Mesenchymal stem cell (in vitro differentiated cells and primary cell): ENCODE data around the gene PDGFRA.

Experiments used
- DNase-seq: peaks from one replicate; pipeline ENCODE4 v3.0.0-alpha.2; 2013
- H2AFZ ChIP-seq: one replicate; pipeline ENCODE4 v1.6.1; 2013; ENCODE audit warnings: low read depth, mild to moderate bottlenecking, control low read depth, inconsistent platforms, low read length, moderate library complexity
- H2AK5ac ChIP-seq: 2 replicates; pipeline ENCODE4 v1.6.1; 2013; ENCODE audit warnings: low read length, moderate library complexity, mild to moderate bottlenecking, inconsistent platforms; ENCODE audit not compliant: severe bottlenecking
- H2BK120ac ChIP-seq: one replicate; pipeline ENCODE4 v1.6.1; 2013; ENCODE audit warnings: low read depth, mild to moderate bottlenecking, inconsistent platforms, low read length, moderate library complexity
- H2BK12ac ChIP-seq, 2 experiments: one replicate each; pipeline ENCODE4 v1.6.1; 2013; ENCODE audit warnings: inconsistent platforms in 2 of 2, low read length in 2 of 2, mild to moderate bottlenecking in 2 of 2, moderate library complexity in 2 of 2, control low read depth in 1 of 2
- H2BK15ac ChIP-seq: one replicate; pipeline ENCODE4 v1.6.1; 2013; ENCODE audit warnings: mild to moderate bottlenecking, low read depth, inconsistent platforms; ENCODE audit not compliant: poor library complexity, severe bottlenecking
- H2BK5ac ChIP-seq: 2 replicates; pipeline ENCODE4 v1.6.1; 2013; ENCODE audit warnings: low read depth, mild to moderate bottlenecking, low read length, control low read depth, inconsistent platforms; ENCODE audit not compliant: poor library complexity, severe bottlenecking
- H3K14ac ChIP-seq, 2 experiments: one replicate each; pipeline ENCODE4 v1.6.1; 2013; ENCODE audit warnings: inconsistent platforms in 2 of 2, low read length in 2 of 2, control low read depth in 1 of 2, mild to moderate bottlenecking in 1 of 2, moderate library complexity in 1 of 2
- H3K18ac ChIP-seq, 2 experiments: one replicate each; pipeline ENCODE4 v1.6.1; 2013; ENCODE audit warnings: inconsistent platforms in 2 of 2, low read length in 2 of 2, control low read depth in 1 of 2, low read depth in 1 of 2, mild to moderate bottlenecking in 1 of 2
- H3K23ac ChIP-seq, 2 experiments: one replicate each; pipeline ENCODE4 v1.6.1; 2013; ENCODE audit warnings: inconsistent platforms in 2 of 2, low read length in 2 of 2, mild to moderate bottlenecking in 2 of 2, moderate library complexity in 2 of 2, control low read depth in 1 of 2
- H3K27ac ChIP-seq: 2 replicates; pipeline ENCODE4 v1.5.1; 2013; ENCODE audit warnings: mild to moderate bottlenecking, moderate library complexity, low read length, control low read depth, inconsistent platforms; ENCODE audit not compliant: poor library complexity, severe bottlenecking
- H3K27me3 ChIP-seq, 2 experiments: 2 replicates each; pipeline versions ENCODE4 v1.6.1 to v1.7.0; 2013; ENCODE audit warnings: low read length in 2 of 2, mild to moderate bottlenecking in 2 of 2, moderate library complexity in 2 of 2, control low read depth in 1 of 2, inconsistent platforms in 1 of 2; ENCODE audit not compliant: control insufficient read depth in 1 of 2, insufficient read depth in 1 of 2
- H3K36me3 ChIP-seq, 2 experiments: 2 replicates each; pipeline versions ENCODE4 v1.6.1 to v1.7.0; 2013; ENCODE audit warnings: low read length in 2 of 2, control low read depth in 1 of 2, inconsistent platforms in 1 of 2, low read depth in 1 of 2, mild to moderate bottlenecking in 1 of 2; ENCODE audit not compliant: insufficient read depth in 2 of 2, control insufficient read depth in 1 of 2
- H3K4ac ChIP-seq, 2 experiments: one replicate each; pipeline ENCODE4 v1.6.1; 2013; ENCODE audit warnings: inconsistent platforms in 2 of 2, low read length in 2 of 2, mild to moderate bottlenecking in 2 of 2, moderate library complexity in 2 of 2, control low read depth in 1 of 2, low read depth in 1 of 2
- H3K4me1 ChIP-seq: 2 replicates; pipeline ENCODE4 v1.6.1; 2013; ENCODE audit warnings: low read depth, low read length, control low read depth; ENCODE audit not compliant: control insufficient read depth, insufficient read depth
- H3K4me2 ChIP-seq: 2 replicates; pipeline ENCODE4 v1.6.1; 2013; ENCODE audit warnings: low read length, mild to moderate bottlenecking, inconsistent platforms; ENCODE audit not compliant: poor library complexity, severe bottlenecking
- H3K4me3 ChIP-seq, 2 experiments: 2 replicates each; pipeline versions ENCODE4 v1.5.1 to v1.7.0; 2013; ENCODE audit warnings: low read length in 2 of 2, mild to moderate bottlenecking in 2 of 2, control low read depth in 1 of 2, low read depth in 1 of 2; ENCODE audit not compliant: insufficient read depth in 1 of 2
- H3K79me1 ChIP-seq: replicated peaks from 2 replicates; pipeline ENCODE4 v1.6.1; 2013; ENCODE audit warnings: mild to moderate bottlenecking, control low read depth, low read length, inconsistent platforms; ENCODE audit not compliant: poor library complexity, severe bottlenecking
- H3K9ac ChIP-seq: 2 replicates; pipeline ENCODE4 v1.7.0; 2013; ENCODE audit warnings: mild to moderate bottlenecking, low read length, moderate library complexity
- H3K9me3 ChIP-seq: 2 replicates; pipeline ENCODE4 v1.7.0; 2013; ENCODE audit warnings: mild to moderate bottlenecking, low read length; ENCODE audit not compliant: control insufficient read depth
- H4K8ac ChIP-seq: one replicate; pipeline ENCODE4 v1.6.1; 2013; ENCODE audit warnings: inconsistent platforms, mild to moderate bottlenecking, low read length, moderate library complexity
- H4K91ac ChIP-seq: one replicate; pipeline ENCODE4 v1.6.1; 2013; ENCODE audit warnings: mild to moderate bottlenecking, low read length, inconsistent platforms
- WGBS: methylation state at CpG from one replicate; pipeline ENCODE4 v1.1.7; 2013; ENCODE audit warnings: mixed read lengths; 5-methylcytosine and 5-hydroxymethylcytosine counted together

The PDGFRA gene

GRCh38 chr4:54229631-54230483, 764 bp downstream of the PDGFRA start:
- Histone ChIP-seq H3K27ac (no peak overlapping the region), H3K9ac (peak overlapping the region; percentile 99), H4K8ac (peak overlapping the region; percentile 86), H2BK12ac (peak overlapping the region in 1 of 2 experiments; percentile 21), H3K14ac (peak overlapping the region; percentile 41 to 68), H3K36me3 (peaks cover 0 to 22% of the 10 kb centered on the region in 2 experiments), H2BK5ac (no peak overlapping the region), H3K23ac (peak overlapping the region; percentile 21 to 28), H3K9me3 (no peaks in the 10 kb centered on the region), H3K4me1 (peaks cover 59% of the 10 kb centered on the region), H2BK120ac (peak overlapping the region; percentile 77), H2BK15ac (peak overlapping the region; percentile 94), H3K27me3 (peaks cover 0 to 52% of the 10 kb centered on the region in 2 experiments), H3K4ac (peak overlapping the region; percentile 35 to 94), H3K79me1 (no peaks in the 10 kb centered on the region), H3K4me3 (peak overlapping the region; percentile 47 to 93), H3K4me2 (peak overlapping the region; percentile 63), H2AK5ac (no peak overlapping the region), H3K18ac (peak overlapping the region; percentile 90 to 92), H2AFZ (no peak overlapping the region), H4K91ac (peak overlapping the region; percentile 89)
- DNase-seq = peak; percentile 44
- under 1% methylated on average over 61 of the region's 63 CpGs for WGBS

GRCh38 chr4:54230484-54231418, 1.7 kb downstream of the PDGFRA start:
- Histone ChIP-seq H3K4me2 (peak overlapping the region; percentile 63), H3K4ac (peak overlapping the region; percentile 35 to 96), H3K4me3 (peak overlapping the region; percentile 16 to 93), H2AK5ac (no peak overlapping the region), H4K8ac (peak overlapping the region; percentile 27), H3K9ac (peak overlapping the region; percentile 99), H3K79me1 (no peaks in the 10 kb centered on the region), H2BK5ac (no peak overlapping the region), H2BK120ac (peak overlapping the region; percentile 59), H3K27me3 (peaks cover 0 to 45% of the 10 kb centered on the region in 2 experiments), H2BK15ac (peak overlapping the region; percentile 94), H3K36me3 (peaks cover 0 to 23% of the 10 kb centered on the region in 2 experiments), H3K14ac (peak overlapping the region in 1 of 2 experiments; percentile 93), H3K9me3 (no peaks in the 10 kb centered on the region), H2AFZ (no peak overlapping the region), H3K27ac (no peak overlapping the region), H3K4me1 (peaks cover 56% of the 10 kb centered on the region), H3K23ac (peak overlapping the region; percentile 24 to 48), H2BK12ac (peak overlapping the region; percentile 38 to 79), H4K91ac (peak overlapping the region; percentile 80), H3K18ac (peak overlapping the region; percentile 90 to 92)
- DNase-seq = peak; percentile 47
- WGBS = 2% methylated on average over 53 of the region's 63 CpGs

- Histone ChIP-seq H3K9ac (peak overlapping the region; percentile 99), H2BK12ac (peak overlapping the region in 1 of 2 experiments; percentile 33), H3K14ac (peak overlapping the region in 1 of 2 experiments; percentile 93), H2AFZ (no peak overlapping the region), H3K27ac (no peak overlapping the region), H3K4me3 (peak overlapping the region in 1 of 2 experiments; percentile 93), H4K91ac (peak overlapping the region; percentile 30), H3K9me3 (no peaks in the 10 kb centered on the region), H2BK15ac (peak overlapping the region; percentile 31), H2BK120ac (peak overlapping the region; percentile 27), H2BK5ac (no peak overlapping the region), H3K4ac (peak overlapping the region; percentile 35 to 67), H2AK5ac (no peak overlapping the region), H3K4me2 (no peak overlapping the region), H4K8ac (no peak overlapping the region), H3K79me1 (no peaks in the 10 kb centered on the region), H3K4me1 (peaks cover 52% of the 10 kb centered on the region), H3K27me3 (peaks cover 0 to 43% of the 10 kb centered on the region in 2 experiments), H3K23ac (peak overlapping the region in 1 of 2 experiments; percentile 48), H3K36me3 (peaks cover 0 to 27% of the 10 kb centered on the region in 2 experiments), H3K18ac (peak overlapping the region; percentile 90 to 92)
- WGBS = 2% methylated on average over 20 of the region's 20 CpGs
- DNase-seq = no peak
Measured at GRCh38 chr4:54231419-54231767, 2.3 kb downstream of the PDGFRA start.
